IMR-90 (cell line): Measurements from ENCODE around the gene C3AR1. TPM values are rescaled to one million over a fixed set of nuclear protein-coding genes. Genes with fewer than 3 reads are reported as not detected.

Experiments
- ATAC-seq: fragments of 200-7000 bp; cut with Tn5 transposase; 2 replicates; pipeline ENCODE4 v1.9.1; 2020; ENCODE audit warnings: low read depth, mild to moderate bottlenecking, moderate library complexity
- BruUV-seq: library from RNA; stranded (reverse); fragments of 400-500 nt; replicated peaks from 2 replicates; lab custom pipeline; 2021; lab: Mats Ljungman, UMichigan
- CTCF ChIA-PET: fragments of 300-600 bp; formaldehyde crosslinking; extraction: SDS; loops from one replicate; lab custom pipeline; 2021; ENCODE audit warnings: antibody characterized with exemption; lab: Yijun Ruan, JAX
- POLR2A ChIA-PET: fragments of 300-600 bp; sonication (Branson Sonifier 250); formaldehyde crosslinking; loops from one replicate; lab custom pipeline; 2022; ENCODE audit warnings: antibody characterized with exemption; ENCODE audit not compliant: unreplicated experiment; lab: Charles Lee
- DNase-seq: peaks from one replicate; pipeline ENCODE4 v3.0.0; 2013
- H2AFZ ChIP-seq: replicated peaks from 2 replicates; pipeline ENCODE3; 2013; ENCODE audit warnings: low read length, mild to moderate bottlenecking; ENCODE audit not compliant: poor library complexity
- H2AK5ac ChIP-seq: 2 replicates; pipeline ENCODE4 v1.6.1; 2013; ENCODE audit warnings: low read depth, low read length, inconsistent platforms
- H2AK9ac ChIP-seq: replicated peaks from 2 replicates; pipeline ENCODE3; 2013; ENCODE audit warnings: mild to moderate bottlenecking, low read depth, low read length, moderate library complexity; ENCODE audit not compliant: poor library complexity
- H2BK120ac ChIP-seq: 2 replicates; pipeline ENCODE4 v1.6.1; 2013; ENCODE audit warnings: low read depth, low read length, inconsistent platforms
- H2BK15ac ChIP-seq: 3 replicates; pipeline ENCODE4 v1.6.1; 2013; ENCODE audit warnings: low read depth, low read length, inconsistent platforms
- H2BK20ac ChIP-seq: 2 replicates; pipeline ENCODE4 v1.6.1; 2013; ENCODE audit warnings: low read depth, mild to moderate bottlenecking, inconsistent platforms, low read length, moderate library complexity
- H2BK5ac ChIP-seq: 2 replicates; pipeline ENCODE4 v1.6.1; 2013; ENCODE audit warnings: mild to moderate bottlenecking, low read depth, low read length, inconsistent platforms; ENCODE audit not compliant: poor library complexity, severe bottlenecking
- H3K14ac ChIP-seq: replicated peaks from 2 replicates; pipeline ENCODE4 v1.6.1; 2013; ENCODE audit warnings: low read depth, low read length, inconsistent platforms
- H3K18ac ChIP-seq: 2 replicates; pipeline ENCODE4 v1.6.1; 2013; ENCODE audit warnings: low read depth, low read length, control low read depth
- H3K23ac ChIP-seq: 2 replicates; pipeline ENCODE4 v1.6.1; 2013; ENCODE audit warnings: low read depth, low read length, inconsistent platforms
- H3K27ac ChIP-seq: 2 replicates; pipeline ENCODE4 v1.5.1; 2013; ENCODE audit warnings: mild to moderate bottlenecking, control low read depth, low read length; ENCODE audit not compliant: insufficient read depth
- H3K27me3 ChIP-seq: 2 replicates; pipeline ENCODE4 v1.6.1; 2013; ENCODE audit warnings: low read length; ENCODE audit not compliant: control insufficient read depth, insufficient read depth
- H3K36me3 ChIP-seq: 2 replicates; pipeline ENCODE4 v1.6.1; 2013; ENCODE audit warnings: low read length, mixed read lengths; ENCODE audit not compliant: control insufficient read depth, insufficient read depth
- H3K4ac ChIP-seq: 2 replicates; pipeline ENCODE4 v1.6.1; 2013; ENCODE audit warnings: low read depth, low read length, inconsistent platforms
- H3K4me1 ChIP-seq: 2 replicates; pipeline ENCODE4 v1.6.1; 2013; ENCODE audit warnings: low read length, mixed read lengths; ENCODE audit not compliant: control insufficient read depth, insufficient read depth
- H3K4me2 ChIP-seq: 2 replicates; pipeline ENCODE4 v1.6.1; 2013; ENCODE audit warnings: low read depth, mild to moderate bottlenecking, control low read depth, low read length, moderate library complexity
- H3K4me3 ChIP-seq: 2 replicates; pipeline ENCODE4 v1.5.1; 2013; ENCODE audit warnings: low read depth, mild to moderate bottlenecking, control low read depth, low read length, moderate library complexity; ENCODE audit not compliant: insufficient read depth
- H3K56ac ChIP-seq: 2 replicates; pipeline ENCODE4 v1.6.1; 2013; ENCODE audit warnings: low read length, inconsistent platforms; ENCODE audit not compliant: insufficient read depth; ENCODE audit errors: extremely low read depth
- H3K79me1 ChIP-seq, 2 experiments: 2 replicates each; pipeline ENCODE4 v1.6.1; 2013; ENCODE audit warnings: low read length in 2 of 2, inconsistent platforms in 1 of 2, low read depth in 1 of 2
- H3K9ac ChIP-seq: 2 replicates; pipeline ENCODE4 v1.6.1; 2013; ENCODE audit warnings: low read depth, low read length, control low read depth
- H3K9me1 ChIP-seq: 2 replicates; pipeline ENCODE4 v1.6.1; 2013; ENCODE audit warnings: low read length, inconsistent platforms; ENCODE audit not compliant: insufficient read depth
- H3K9me3 ChIP-seq: 2 replicates; pipeline ENCODE4 v1.6.1; 2013; ENCODE audit warnings: low read length; ENCODE audit not compliant: control insufficient read depth, insufficient read depth
- H4K20me1 ChIP-seq: 2 replicates; pipeline ENCODE4 v1.6.1; 2013; ENCODE audit warnings: low read length, inconsistent platforms; ENCODE audit not compliant: insufficient read depth
- H4K5ac ChIP-seq: 2 replicates; pipeline ENCODE4 v1.6.1; 2013; ENCODE audit warnings: mild to moderate bottlenecking, low read depth, low read length, control low read depth
- H4K8ac ChIP-seq, 2 experiments: 2 replicates each; pipeline ENCODE4 v1.6.1; 2013; ENCODE audit warnings: low read depth in 2 of 2, low read length in 2 of 2, control low read depth in 1 of 2, inconsistent platforms in 1 of 2
- H4K91ac ChIP-seq: 2 replicates; pipeline ENCODE4 v1.6.1; 2013; ENCODE audit warnings: low read depth, low read length, inconsistent platforms; ENCODE audit not compliant: insufficient read depth
- BHLHE40 ChIP-seq: fragments of 150-350 bp; IDR thresholded peaks from 2 replicates; pipeline ENCODE4 v1.6.1; 2016; ENCODE audit warnings: mild to moderate bottlenecking, low read depth, low read length
- CHD1 ChIP-seq: IDR thresholded peaks from 2 replicates; pipeline ENCODE4 v1.6.1; 2012; ENCODE audit warnings: low read depth, low read length, improper control_type of control experiment
- ELK1 ChIP-seq: fragments of 150-350 bp; IDR thresholded peaks from 2 replicates; pipeline ENCODE4 v1.6.1; 2016; ENCODE audit warnings: low read depth, mild to moderate bottlenecking, low read length, moderate library complexity, borderline replicate concordance
- FOS ChIP-seq: fragments of 150-350 bp; IDR thresholded peaks from 2 replicates; pipeline ENCODE4 v1.6.1; 2016; ENCODE audit warnings: low read depth, low read length
- MAZ ChIP-seq: IDR thresholded peaks from 2 replicates; pipeline ENCODE4 v1.6.1; 2012; ENCODE audit warnings: low read depth, mild to moderate bottlenecking, low read length, improper control_type of control experiment, moderate library complexity, borderline replicate concordance
- POLR2A ChIP-seq: IDR thresholded peaks from 2 replicates; pipeline ENCODE4 v1.6.1; 2012; ENCODE audit warnings: mild to moderate bottlenecking, low read depth, low read length
- RAD21 ChIP-seq: IDR thresholded peaks from 2 replicates; pipeline ENCODE4 v1.6.1; 2012; ENCODE audit warnings: low read length, improper control_type of control experiment
- RCOR1 ChIP-seq: IDR thresholded peaks from 2 replicates; pipeline ENCODE4 v1.6.1; 2012; ENCODE audit warnings: mild to moderate bottlenecking, low read length, improper control_type of control experiment; ENCODE audit not compliant: insufficient replicate concordance
- RFX5 ChIP-seq: IDR thresholded peaks from 2 replicates; pipeline ENCODE4 v1.8.0; 2012; ENCODE audit warnings: low read depth, mild to moderate bottlenecking, low read length, moderate library complexity
- SMC3 ChIP-seq: fragments of 150-350 bp; IDR thresholded peaks from 2 replicates; pipeline ENCODE4 v1.6.1; 2016; ENCODE audit warnings: low read depth, mild to moderate bottlenecking, antibody characterized with exemption, low read length, moderate library complexity
- USF2 ChIP-seq: fragments of 150-350 bp; IDR thresholded peaks from 2 replicates; pipeline ENCODE4 v1.6.1; 2017; ENCODE audit warnings: mild to moderate bottlenecking, antibody characterized with exemption, low read length, low read depth
- WGBS, 2 experiments: methylation state at CpG; one replicate each; pipeline versions ENCODE4 v1.1.5 to v1.1.7; 2013; ENCODE audit warnings: missing lambda C conversion rate in 2 of 2; ENCODE audit not compliant: insufficient read length in 1 of 2; ENCODE audit errors: extremely low coverage in 2 of 2; 5-methylcytosine and 5-hydroxymethylcytosine counted together
- dilution Hi-C: fragments of 300-500 bp; cut with HindIII; formaldehyde crosslinking; loops from one replicate; pipeline ENCODE4 v1.14.3; 2018; ENCODE audit warnings: low sequenced_read_pairs; ENCODE audit not compliant: unreplicated experiment
- in situ Hi-C: fragments of 300-500 bp; cut with MboI; formaldehyde crosslinking; loops from 3 replicates; pipeline ENCODE4 v1.14.3; 2019; ENCODE audit warnings: low sequenced_read_pairs, inconsistent platforms, mixed read lengths
- intact Hi-C: fragments of 100-400 bp; cut with micrococcal nuclease; formaldehyde crosslinking; loops from 2 replicates; pipeline ENCODE4 v1.10.0; 2022
- polyA plus RNA-seq, 3 experiments: library from polyadenylated mRNA; depleted of rRNA; stranded (reverse); fragments of >200 nt; gene quantifications; 2 replicates each; pipeline ENCODE4 v1.2.3, GENCODE V29; 2012; ENCODE audit warnings: low replicate concordance in 1 of 3
- total RNA-seq: library from RNA; depleted of rRNA; stranded (reverse); fragments of >200 nt; gene quantifications from 2 replicates; pipeline ENCODE4 v1.2.3, GENCODE V29; 2012

C3AR1 gene
- total and polyA plus RNA-seq, 2 of the 4 experiments (the other 2 are of a cell fraction): 0.31 to 0.36 TPM

GRCh38 chr12:8014836-8015235 is 51.3 kb downstream of the C3AR1 start:
- Histone ChIP-seq H2BK5ac (no peak overlapping the region), H3K23ac (no peak overlapping the region), H4K8ac (no peak overlapping the region), H3K18ac (no peak overlapping the region), H4K20me1 (no peaks in the 10 kb centered on the region), H3K27me3 (peaks cover 20% of the 10 kb centered on the region), H3K14ac (no peak overlapping the region), H3K4me2 (no peak overlapping the region), H3K79me1 (no peaks in the 10 kb centered on the region), H2BK120ac (no peak overlapping the region), H3K4me3 (no peak overlapping the region), H2BK20ac (no peak overlapping the region), H3K56ac (no peak overlapping the region), H3K9me3 (no peaks in the 10 kb centered on the region), H2AK9ac (no peak overlapping the region), H3K27ac (no peak overlapping the region), H3K36me3 (no peaks in the 10 kb centered on the region), H3K9ac (no peak overlapping the region), H2BK15ac (no peak overlapping the region), H3K9me1 (no peaks in the 10 kb centered on the region), H4K5ac (no peak overlapping the region), H2AK5ac (no peak overlapping the region), H4K91ac (no peak overlapping the region), H3K4me1 (no peaks in the 10 kb centered on the region), H3K4ac (no peak overlapping the region), H2AFZ (no peak overlapping the region)
- ChIA-PET POLR2A (no interaction called here), CTCF (no interaction called here)
- no TSS peak for BruUV-seq
- dilution Hi-C loops: no loop called here
- TF ChIP-seq RAD21: no peak
- no peak for TF ChIP-seq CHD1
- no peak for TF ChIP-seq BHLHE40
- TF ChIP-seq SMC3: no peak
- TF ChIP-seq MAZ: no peak
- TF ChIP-seq POLR2A: no peak
- no peak for TF ChIP-seq RFX5
- TF ChIP-seq USF2: no peak
- TF ChIP-seq FOS: no peak
- TF ChIP-seq RCOR1: no peak
- TF ChIP-seq ELK1: no peak
- no peak for ATAC-seq
- 68% methylated on average over 6 of the region's 18 CpGs; no CpG with 5 or more reads in 1 of the 2 experiments for WGBS, 2 experiments
- intact Hi-C loops: no loop called here
- in situ Hi-C loops: no loop called here
- DNase-seq: no peak
